GM12878 (cell line): ENCODE measurements around the gene LRRN4CL. TPM values are rescaled to one million over a fixed set of nuclear protein-coding genes. Genes with fewer than 3 reads are reported as not detected.

Source experiments
- DPF2 ChIP-seq: fragments of 450-650 bp; IDR thresholded peaks from 2 replicates; pipeline ENCODE4 v1.6.1; 2017; ENCODE audit warnings: mild to moderate bottlenecking
- GATAD2B ChIP-seq: fragments of 450-650 bp; conservative IDR thresholded peaks from 2 replicates; pipeline ENCODE4 v1.6.1; 2017; ENCODE audit warnings: low read depth, mild to moderate bottlenecking, moderate library complexity
- HDAC2 ChIP-seq: fragments of 200-600 bp; sonication (generic); IDR thresholded peaks from 2 replicates; pipeline ENCODE4 v1.6.1; 2017
- IRF4 ChIP-seq: IDR thresholded peaks from 2 replicates; pipeline ENCODE4 v1.6.1; 2011; ENCODE audit warnings: low read depth, low read length
- IRF5 ChIP-seq: fragments of 450-650 bp; IDR thresholded peaks from 2 replicates; pipeline ENCODE4 v1.6.1; 2017; ENCODE audit warnings: borderline replicate concordance
- MTA2 ChIP-seq: fragments of 450-650 bp; IDR thresholded peaks from 2 replicates; pipeline ENCODE4 v1.6.1; 2016; ENCODE audit warnings: low read depth, mild to moderate bottlenecking, moderate library complexity
- MYC ChIP-seq: IDR thresholded peaks from 2 replicates; pipeline ENCODE4 v1.6.1; 2011; ENCODE audit warnings: mild to moderate bottlenecking, low read length, moderate library complexity, inconsistent platforms; ENCODE audit not compliant: insufficient read depth, insufficient replicate concordance, insufficient read length, severe bottlenecking
- NFIC ChIP-seq: IDR thresholded peaks from 2 replicates; pipeline ENCODE4 v1.6.1; 2012; ENCODE audit warnings: low read depth, mild to moderate bottlenecking, inconsistent platforms, low read length, moderate library complexity
- PAX5 ChIP-seq: IDR thresholded peaks from 2 replicates; pipeline ENCODE4 v1.6.1; 2011; ENCODE audit warnings: low read depth, low read length, borderline replicate concordance
- POLR2AphosphoS2 ChIP-seq: IDR thresholded peaks from 2 replicates; pipeline ENCODE4 v1.6.1; 2011; ENCODE audit warnings: low read depth, mild to moderate bottlenecking, low read length, improper control_type of control experiment, moderate library complexity
- POLR2AphosphoS5 ChIP-seq: IDR thresholded peaks from 2 replicates; pipeline ENCODE4 v1.6.1; 2011; ENCODE audit warnings: mild to moderate bottlenecking, low read length, inconsistent platforms
- RB1 ChIP-seq: fragments of 450-650 bp; formaldehyde crosslinking; IDR thresholded peaks from 2 replicates; pipeline ENCODE4 v1.6.1; 2017; ENCODE audit warnings: mild to moderate bottlenecking, borderline replicate concordance
- RUNX3 ChIP-seq: IDR thresholded peaks from 2 replicates; pipeline ENCODE4 v1.6.1; 2012; ENCODE audit warnings: low read length, inconsistent platforms
- SPI1 ChIP-seq: IDR thresholded peaks from 2 replicates; pipeline ENCODE4 v1.6.1; 2011; ENCODE audit warnings: low read depth, mild to moderate bottlenecking, low read length, moderate library complexity, borderline replicate concordance; ENCODE audit not compliant: insufficient read depth
- ZBED1 ChIP-seq: IDR thresholded peaks from 2 replicates; pipeline ENCODE4 v1.6.1; 2016; ENCODE audit warnings: borderline replicate concordance
- ZNF592 ChIP-seq: fragments of 450-650 bp; IDR thresholded peaks from 2 replicates; pipeline ENCODE4 v1.6.1; 2017; ENCODE audit warnings: mild to moderate bottlenecking, moderate library complexity
- polyA plus RNA-seq, 11 experiments: library from polyadenylated mRNA; depleted of rRNA in 4 of 11; unstranded in 6 of 11; stranded (reverse) in 5 of 11; fragments of >200 nt; fragmentation: Nextera tagmentation in 4 of 11; fragmentation: Illumina TruSeq in 1 of 11; extraction: Ambion mirVana in 4 of 11; extraction: Trizol in 1 of 11; gene quantifications; 1 replicate in 1 of 11; 2 replicates in 10 of 11; pipeline versions ENCODE4 v1.2.1 to v1.2.3, GENCODE V29; 2011 to 2016; ENCODE audit warnings: inconsistent platforms in 2 of 11, missing spikeins in 2 of 11, low read depth in 1 of 11
- total RNA-seq, 4 experiments: library from RNA; depleted of rRNA in 3 of 4; stranded (reverse); fragments of >200 nt in 3 of 4; fragmentation: Illumina TruSeq in 1 of 4; extraction: Trizol in 1 of 4; gene quantifications; 2 replicates each; pipeline versions ENCODE4 v1.2.1 to v1.2.3, GENCODE V29; 2013 to 2021
- TF ChIP-seq, protein P1 (sequence below): fragments of 450-650 bp; IDR thresholded peaks from 2 replicates; pipeline ENCODE4 v1.6.1; 2018; ENCODE audit warnings: mild to moderate bottlenecking, low read depth, moderate library complexity; ENCODE audit not compliant: partially characterized antibody
- TF ChIP-seq, protein P2 (sequence below): fragments of 450-650 bp; formaldehyde crosslinking; IDR thresholded peaks from 2 replicates; pipeline ENCODE4 v1.5.0; 2022; ENCODE audit warnings: mild to moderate bottlenecking, missing genetic modification characterization

LRRN4CL gene
- total and polyA plus RNA-seq, 10 of the 15 experiments (the other 5 are each of a cell fraction or from before 2014, with no cell fraction given) = 0.01 to 0.06 TPM; not detected in 8

DNA sequence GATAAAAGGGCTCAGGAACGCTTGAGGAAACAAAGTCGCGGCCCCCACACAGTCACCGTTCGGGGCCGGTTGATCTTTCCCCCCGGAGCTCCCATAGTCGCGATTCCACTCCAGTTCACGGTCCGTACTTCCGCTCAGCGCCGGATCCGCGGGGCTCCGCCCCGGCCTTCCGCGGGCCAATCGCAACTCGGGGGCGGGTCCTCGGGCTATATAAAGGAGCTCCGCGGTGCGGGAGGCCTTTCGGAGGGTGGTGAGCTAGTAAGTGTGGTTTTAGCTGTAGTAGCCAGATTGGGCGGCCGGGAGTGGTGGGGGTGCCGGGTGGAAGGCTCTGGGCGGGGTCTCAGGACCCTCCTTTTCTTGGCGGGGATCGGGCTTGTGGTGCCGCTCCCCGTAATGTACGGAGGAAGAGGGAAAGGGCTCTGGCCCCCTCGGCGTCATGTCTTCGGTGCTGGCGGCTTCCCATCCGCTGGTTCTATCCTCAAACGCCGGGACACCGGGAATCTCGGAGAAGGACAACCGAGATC lies 24.2 kb downstream of the LRRN4CL start, which contains the start of the genes C11orf98 and CSKMT (continued):
- TF ChIP-seq NFIC (peak; percentile 34; the same call in 1 of the 2 replicates), MYC (no peak), ZBED1 (peak; percentile 99), RB1 (no peak), POLR2AphosphoS5 (peak; percentile 100), GATAD2B (peak; percentile 61; the same call in 1 of the 2 replicates), HDAC2 (no peak), SPI1 (peak; percentile 50; the same call in 1 of the 2 replicates), MTA2 (0 out of 2 replicates have a peak, but pooled peaks have one; percentile 38), POLR2AphosphoS2 (peak; percentile 100), IRF4 (no peak), RUNX3 (peak; percentile 86), IRF5 (no peak), ZNF592 (no peak), DPF2 (no peak), PAX5 (0 out of 2 replicates have a peak, but pooled peaks have one; percentile 80)
- TF ChIP-seq, protein P1, sequence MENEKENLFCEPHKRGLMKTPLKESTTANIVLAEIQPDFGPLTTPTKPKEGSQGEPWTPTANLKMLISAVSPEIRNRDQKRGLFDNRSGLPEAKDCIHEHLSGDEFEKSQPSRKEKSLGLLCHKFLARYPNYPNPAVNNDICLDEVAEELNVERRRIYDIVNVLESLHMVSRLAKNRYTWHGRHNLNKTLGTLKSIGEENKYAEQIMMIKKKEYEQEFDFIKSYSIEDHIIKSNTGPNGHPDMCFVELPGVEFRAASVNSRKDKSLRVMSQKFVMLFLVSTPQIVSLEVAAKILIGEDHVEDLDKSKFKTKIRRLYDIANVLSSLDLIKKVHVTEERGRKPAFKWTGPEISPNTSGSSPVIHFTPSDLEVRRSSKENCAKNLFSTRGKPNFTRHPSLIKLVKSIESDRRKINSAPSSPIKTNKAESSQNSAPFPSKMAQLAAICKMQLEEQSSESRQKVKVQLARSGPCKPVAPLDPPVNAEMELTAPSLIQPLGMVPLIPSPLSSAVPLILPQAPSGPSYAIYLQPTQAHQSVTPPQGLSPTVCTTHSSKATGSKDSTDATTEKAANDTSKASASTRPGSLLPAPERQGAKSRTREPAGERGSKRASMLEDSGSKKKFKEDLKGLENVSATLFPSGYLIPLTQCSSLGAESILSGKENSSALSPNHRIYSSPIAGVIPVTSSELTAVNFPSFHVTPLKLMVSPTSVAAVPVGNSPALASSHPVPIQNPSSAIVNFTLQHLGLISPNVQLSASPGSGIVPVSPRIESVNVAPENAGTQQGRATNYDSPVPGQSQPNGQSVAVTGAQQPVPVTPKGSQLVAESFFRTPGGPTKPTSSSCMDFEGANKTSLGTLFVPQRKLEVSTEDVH = no peak
- TF ChIP-seq, protein P2, sequence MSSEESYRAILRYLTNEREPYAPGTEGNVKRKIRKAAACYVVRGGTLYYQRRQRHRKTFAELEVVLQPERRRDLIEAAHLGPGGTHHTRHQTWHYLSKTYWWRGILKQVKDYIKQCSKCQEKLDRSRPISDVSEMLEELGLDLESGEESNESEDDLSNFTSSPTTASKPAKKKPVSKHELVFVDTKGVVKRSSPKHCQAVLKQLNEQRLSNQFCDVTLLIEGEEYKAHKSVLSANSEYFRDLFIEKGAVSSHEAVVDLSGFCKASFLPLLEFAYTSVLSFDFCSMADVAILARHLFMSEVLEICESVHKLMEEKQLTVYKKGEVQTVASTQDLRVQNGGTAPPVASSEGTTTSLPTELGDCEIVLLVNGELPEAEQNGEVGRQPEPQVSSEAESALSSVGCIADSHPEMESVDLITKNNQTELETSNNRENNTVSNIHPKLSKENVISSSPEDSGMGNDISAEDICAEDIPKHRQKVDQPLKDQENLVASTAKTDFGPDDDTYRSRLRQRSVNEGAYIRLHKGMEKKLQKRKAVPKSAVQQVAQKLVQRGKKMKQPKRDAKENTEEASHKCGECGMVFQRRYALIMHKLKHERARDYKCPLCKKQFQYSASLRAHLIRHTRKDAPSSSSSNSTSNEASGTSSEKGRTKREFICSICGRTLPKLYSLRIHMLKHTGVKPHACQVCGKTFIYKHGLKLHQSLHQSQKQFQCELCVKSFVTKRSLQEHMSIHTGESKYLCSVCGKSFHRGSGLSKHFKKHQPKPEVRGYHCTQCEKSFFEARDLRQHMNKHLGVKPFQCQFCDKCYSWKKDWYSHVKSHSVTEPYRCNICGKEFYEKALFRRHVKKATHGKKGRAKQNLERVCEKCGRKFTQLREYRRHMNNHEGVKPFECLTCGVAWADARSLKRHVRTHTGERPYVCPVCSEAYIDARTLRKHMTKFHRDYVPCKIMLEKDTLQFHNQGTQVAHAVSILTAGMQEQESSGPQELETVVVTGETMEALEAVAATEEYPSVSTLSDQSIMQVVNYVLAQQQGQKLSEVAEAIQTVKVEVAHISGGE = peak; percentile 41; the same call in 1 of the 2 replicates
